CD8-positive, alpha-beta memory T cell (primary cell): ENCODE measurements around the gene DYNC2LI1. TPM values are rescaled to one million over a fixed set of nuclear protein-coding genes. Genes with fewer than 3 reads are reported as not detected.

Source experiments
- CTCF ChIA-PET: fragments of 350-600 bp; sonication (Branson Sonifier 250); formaldehyde crosslinking; loops from one replicate; lab custom pipeline; 2021; ENCODE audit warnings: antibody characterized with exemption; lab: Charles Lee
- POLR2A ChIA-PET: fragments of 350-600 bp; sonication (Branson Sonifier 250); formaldehyde crosslinking; loops from one replicate; lab custom pipeline; 2021; ENCODE audit warnings: antibody characterized with exemption; lab: Charles Lee
- DNase-seq, 5 donors: peaks; one replicate each; pipeline versions ENCODE4 v3.0.0 to v3.0.0-alpha.2; 2020 to 2022; ENCODE audit warnings: mixed read lengths in 1 of 5
- H3K27ac ChIP-seq: one replicate; pipeline ENCODE4 v1.7.0; 2013; ENCODE audit warnings: low read depth, mild to moderate bottlenecking, low read length, moderate library complexity
- H3K27me3 ChIP-seq: 2 replicates; pipeline ENCODE4 v1.7.0; 2013; ENCODE audit warnings: low read length, mild to moderate bottlenecking; ENCODE audit not compliant: insufficient read depth, poor library complexity, severe bottlenecking
- H3K36me3 ChIP-seq: 2 replicates; pipeline ENCODE4 v1.7.0; 2013; ENCODE audit warnings: mild to moderate bottlenecking, low read length, moderate library complexity; ENCODE audit not compliant: insufficient read depth
- H3K4me1 ChIP-seq: 2 replicates; pipeline ENCODE4 v1.7.0; 2013; ENCODE audit warnings: mild to moderate bottlenecking, low read length, moderate library complexity; ENCODE audit not compliant: insufficient read depth
- H3K4me3 ChIP-seq: 2 replicates; pipeline ENCODE4 v1.7.0; 2013; ENCODE audit warnings: mild to moderate bottlenecking, low read length
- H3K9me3 ChIP-seq: 2 replicates; pipeline ENCODE4 v1.7.0; 2013; ENCODE audit warnings: mild to moderate bottlenecking, low read length
- H3K27ac Mint-ChIP-seq, 8 donors: one replicate each; pipeline ENCODE4 v1.8.0; 2020 to 2021; ENCODE audit warnings: mixed read lengths in 8 of 8, mild to moderate bottlenecking in 6 of 8, inconsistent platforms in 3 of 8, moderate library complexity in 3 of 8
- H3K27me3 Mint-ChIP-seq, 2 donors: one replicate each; pipeline ENCODE4 v1.8.0; 2020 to 2021; ENCODE audit warnings: mixed read lengths in 2 of 2, mild to moderate bottlenecking in 1 of 2, moderate library complexity in 1 of 2
- H3K36me3 Mint-ChIP-seq, 3 donors: one replicate each; pipeline ENCODE4 v1.8.0; 2020 to 2021; ENCODE audit warnings: mixed read lengths in 3 of 3, inconsistent platforms in 1 of 3, mild to moderate bottlenecking in 1 of 3
- H3K4me1 Mint-ChIP-seq, 3 donors: one replicate each; pipeline ENCODE4 v1.8.0; 2020 to 2021; ENCODE audit warnings: mixed read lengths in 3 of 3, inconsistent platforms in 1 of 3, mild to moderate bottlenecking in 1 of 3
- H3K4me3 Mint-ChIP-seq, 7 donors: one replicate each; pipeline ENCODE4 v1.8.0; 2020 to 2021; ENCODE audit warnings: mixed read lengths in 7 of 7, mild to moderate bottlenecking in 6 of 7, moderate library complexity in 4 of 7, inconsistent platforms in 2 of 7
- H3K9me3 Mint-ChIP-seq, 5 donors: one replicate each; pipeline ENCODE4 v1.8.0; 2020 to 2022; ENCODE audit warnings: mixed read lengths in 5 of 5, mild to moderate bottlenecking in 3 of 5, moderate library complexity in 2 of 5, inconsistent platforms in 1 of 5
- polyA plus RNA-seq: library from polyadenylated mRNA; unstranded; fragments of 300-500 nt; fragmentation: Illumina TruSeq; gene quantifications from one replicate; pipeline ENCODE4 v1.2.3, GENCODE V29; 2021
- total RNA-seq, 2 experiments: library from RNA; stranded (reverse); gene quantifications; one replicate each; pipeline ENCODE4 v1.2.3, GENCODE V29; 2021

DYNC2LI1 gene
- total and polyA plus RNA-seq, 3 experiments from 2014 or later = 5.3 to 14.2 (median 12.7) TPM

- Histone ChIP-seq H3K27me3 (no peaks in the 10 kb centered on the region), H3K4me3 (no peak overlapping the region), H3K4me1 (no peaks in the 10 kb centered on the region), H3K9me3 (no peaks in the 10 kb centered on the region), H3K27ac (no peak overlapping the region), H3K36me3 (no peaks in the 10 kb centered on the region)
- H3K4me3 Mint-ChIP-seq = no peak overlapping the region
- H3K27me3 Mint-ChIP-seq = peaks cover 0 to 1% of the 10 kb centered on the region in 2 donors
- H3K36me3 Mint-ChIP-seq = peaks cover 3 to 15% (median 12%) of the 10 kb centered on the region in 3 donors
- no peak for DNase-seq
- POLR2A ChIA-PET = no interaction called here
- CTCF ChIA-PET = no interaction called here
- H3K9me3 Mint-ChIP-seq = no peaks in the 10 kb centered on the region
- H3K4me1 Mint-ChIP-seq = no peaks in the 10 kb centered on the region
- no peak overlapping the region for H3K27ac Mint-ChIP-seq
Observed at GRCh38 chr2:43806719-43807031, 32.8 kb downstream of the DYNC2LI1 start.

DNA sequence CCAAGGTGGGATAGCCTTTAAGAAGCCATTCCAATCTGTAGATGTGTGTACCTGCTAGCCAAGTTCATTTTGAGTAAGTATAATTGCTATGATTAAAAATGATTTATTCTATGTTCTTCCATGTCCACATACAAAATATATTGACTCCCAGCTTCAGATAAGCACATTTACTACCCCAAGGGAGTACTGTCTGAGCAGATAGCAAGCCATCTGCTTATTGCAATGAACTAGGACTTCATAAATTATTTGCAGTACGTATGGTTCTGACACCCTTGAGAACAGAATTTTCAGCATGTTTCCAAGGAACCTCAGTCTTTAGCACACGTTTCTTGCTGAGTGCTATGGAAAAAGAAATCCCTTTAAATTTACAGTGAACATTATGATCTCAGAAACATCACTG lies 36.6 kb downstream of the DYNC2LI1 start:
- Histone ChIP-seq H3K4me1 (no peaks in the 10 kb centered on the region), H3K9me3 (no peaks in the 10 kb centered on the region), H3K4me3 (no peak overlapping the region), H3K27ac (no peak overlapping the region), H3K36me3 (no peaks in the 10 kb centered on the region), H3K27me3 (no peaks in the 10 kb centered on the region)
- H3K9me3 Mint-ChIP-seq = no peaks in the 10 kb centered on the region
- H3K27ac Mint-ChIP-seq = no peak overlapping the region
- no peak for DNase-seq
- POLR2A ChIA-PET = no interaction called here
- CTCF ChIA-PET = no interaction called here
- no peaks in the 10 kb centered on the region for H3K4me1 Mint-ChIP-seq
- H3K4me3 Mint-ChIP-seq = no peak overlapping the region
- peaks cover 0 to 1% of the 10 kb centered on the region in 2 donors for H3K27me3 Mint-ChIP-seq
- H3K36me3 Mint-ChIP-seq = peaks cover 3 to 15% (median 5%) of the 10 kb centered on the region in 3 donors

- H3K4me1 ChIP-seq = no peaks in the 10 kb centered on the region
- no peaks in the 10 kb centered on the region for H3K9me3 ChIP-seq
- CTCF ChIA-PET = no interaction called here
- Mint-ChIP-seq H3K9me3 (no peaks in the 10 kb centered on the region), H3K27me3 (peaks cover 0 to 2% of the 10 kb centered on the region in 2 donors), H3K4me3 (no peak overlapping the region), H3K27ac (no peak overlapping the region), H3K36me3 (peaks cover 4 to 13% (median 4%) of the 10 kb centered on the region in 3 donors), H3K4me1 (no peaks in the 10 kb centered on the region)
- H3K27ac ChIP-seq = no peak overlapping the region
- no peaks in the 10 kb centered on the region for H3K36me3 ChIP-seq
- no peak for DNase-seq
- POLR2A ChIA-PET = no interaction called here
- no peaks in the 10 kb centered on the region for H3K27me3 ChIP-seq
- H3K4me3 ChIP-seq = no peak overlapping the region
Observed at GRCh38 chr2:43810888-43811287, 37.0 kb downstream of the DYNC2LI1 start.

- CTCF ChIA-PET = interaction anchor here (0.7 kb wide), 1 partner anchor 41 kb away, joined by 4 read pairs; no protein-coding TSS in a partner anchor
- POLR2A ChIA-PET = no interaction called here
- H3K9me3 Mint-ChIP-seq = no peaks in the 10 kb centered on the region
- Histone ChIP-seq H3K27ac (no peak overlapping the region), H3K4me3 (no peak overlapping the region), H3K36me3 (no peaks in the 10 kb centered on the region), H3K9me3 (no peaks in the 10 kb centered on the region), H3K4me1 (no peaks in the 10 kb centered on the region), H3K27me3 (no peaks in the 10 kb centered on the region)
- H3K27ac Mint-ChIP-seq = no peak overlapping the region
- no peak for DNase-seq
- H3K27me3 Mint-ChIP-seq = peaks cover 0 to 3% of the 10 kb centered on the region in 2 donors
- H3K4me1 Mint-ChIP-seq = no peaks in the 10 kb centered on the region
- peaks cover 4 to 9% (median 4%) of the 10 kb centered on the region in 3 donors for H3K36me3 Mint-ChIP-seq
- no peak overlapping the region for H3K4me3 Mint-ChIP-seq
Observed at GRCh38 chr2:43812006-43812405, 38.2 kb downstream of the DYNC2LI1 start.

DNA sequence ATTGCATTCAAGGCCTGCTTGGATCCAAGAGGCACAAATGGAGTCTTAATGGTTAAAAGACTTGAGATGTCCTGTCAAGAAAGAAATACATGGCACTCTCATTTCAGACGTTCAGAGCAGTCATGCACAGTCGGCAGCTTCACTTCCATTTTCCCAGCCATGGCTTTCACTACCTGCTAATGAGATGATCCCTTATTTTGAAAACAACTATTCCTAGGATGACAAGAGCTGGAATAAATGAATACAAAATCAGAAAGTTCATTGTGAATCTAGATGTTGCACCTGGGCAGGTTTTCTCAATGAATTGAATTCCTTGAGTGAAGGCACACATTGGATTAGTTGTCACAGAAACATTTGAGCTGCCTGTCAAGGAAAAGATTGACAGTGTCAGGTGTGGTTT lies 39.1 kb downstream of the DYNC2LI1 start:
- no peak overlapping the region for H3K4me3 Mint-ChIP-seq
- no peak for DNase-seq
- ChIA-PET CTCF (no interaction called here), POLR2A (no interaction called here)
- no peaks in the 10 kb centered on the region for H3K9me3 Mint-ChIP-seq
- no peaks in the 10 kb centered on the region for H3K27me3 ChIP-seq
- no peak overlapping the region for H3K27ac Mint-ChIP-seq
- H3K9me3 ChIP-seq = no peaks in the 10 kb centered on the region
- H3K4me1 Mint-ChIP-seq = no peaks in the 10 kb centered on the region
- no peaks in the 10 kb centered on the region for H3K36me3 ChIP-seq
- no peak overlapping the region for H3K4me3 ChIP-seq
- H3K27ac ChIP-seq = no peak overlapping the region
- H3K27me3 Mint-ChIP-seq = peaks cover 0 to 3% of the 10 kb centered on the region in 2 donors
- peaks cover 2 to 6% (median 4%) of the 10 kb centered on the region in 3 donors for H3K36me3 Mint-ChIP-seq
- no peaks in the 10 kb centered on the region for H3K4me1 ChIP-seq

DNA sequence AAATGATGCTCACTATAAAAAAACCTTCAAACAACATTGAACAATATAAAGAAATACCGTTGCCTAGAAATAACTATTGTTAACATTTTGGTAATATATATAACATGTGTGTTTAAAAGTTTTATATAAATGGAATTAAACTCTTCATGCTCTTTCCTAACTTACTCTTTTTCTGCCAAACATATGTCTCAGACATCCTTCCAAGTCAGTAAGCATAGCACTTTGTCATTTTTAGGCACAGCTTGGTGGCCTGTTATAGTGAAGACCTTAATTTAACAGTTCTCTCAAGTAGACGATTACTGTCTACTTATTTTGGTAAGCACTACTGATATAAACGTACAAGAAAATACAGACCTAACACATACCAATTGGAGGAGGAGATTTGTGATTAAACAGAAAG lies 40.9 kb downstream of the DYNC2LI1 start:
- Mint-ChIP-seq H3K9me3 (no peaks in the 10 kb centered on the region), H3K27me3 (peaks cover 0 to 4% of the 10 kb centered on the region in 2 donors), H3K27ac (no peak overlapping the region), H3K36me3 (peaks cover 2 to 6% (median 4%) of the 10 kb centered on the region in 3 donors), H3K4me3 (no peak overlapping the region), H3K4me1 (no peaks in the 10 kb centered on the region)
- H3K9me3 ChIP-seq = no peaks in the 10 kb centered on the region
- H3K27me3 ChIP-seq = no peaks in the 10 kb centered on the region
- DNase-seq = no peak
- no peak overlapping the region for H3K27ac ChIP-seq
- no peaks in the 10 kb centered on the region for H3K36me3 ChIP-seq
- no peak overlapping the region for H3K4me3 ChIP-seq
- POLR2A ChIA-PET = no interaction called here
- CTCF ChIA-PET = no interaction called here
- no peaks in the 10 kb centered on the region for H3K4me1 ChIP-seq

GRCh38 chr2:43818761-43819160 lies 44.9 kb downstream of the DYNC2LI1 start:
- no peaks in the 10 kb centered on the region for H3K4me1 Mint-ChIP-seq
- Histone ChIP-seq H3K4me1 (no peaks in the 10 kb centered on the region), H3K27ac (no peak overlapping the region), H3K27me3 (no peaks in the 10 kb centered on the region), H3K36me3 (no peaks in the 10 kb centered on the region), H3K9me3 (no peaks in the 10 kb centered on the region), H3K4me3 (no peak overlapping the region)
- no peak for DNase-seq
- H3K9me3 Mint-ChIP-seq = no peaks in the 10 kb centered on the region
- H3K4me3 Mint-ChIP-seq = no peak overlapping the region
- ChIA-PET CTCF (no interaction called here), POLR2A (no interaction called here)
- H3K27ac Mint-ChIP-seq = no peak overlapping the region
- peaks cover 11 to 21% of the 10 kb centered on the region in 2 donors for H3K27me3 Mint-ChIP-seq
- peaks cover 0 to 4% (median 0%) of the 10 kb centered on the region in 3 donors for H3K36me3 Mint-ChIP-seq

DNA sequence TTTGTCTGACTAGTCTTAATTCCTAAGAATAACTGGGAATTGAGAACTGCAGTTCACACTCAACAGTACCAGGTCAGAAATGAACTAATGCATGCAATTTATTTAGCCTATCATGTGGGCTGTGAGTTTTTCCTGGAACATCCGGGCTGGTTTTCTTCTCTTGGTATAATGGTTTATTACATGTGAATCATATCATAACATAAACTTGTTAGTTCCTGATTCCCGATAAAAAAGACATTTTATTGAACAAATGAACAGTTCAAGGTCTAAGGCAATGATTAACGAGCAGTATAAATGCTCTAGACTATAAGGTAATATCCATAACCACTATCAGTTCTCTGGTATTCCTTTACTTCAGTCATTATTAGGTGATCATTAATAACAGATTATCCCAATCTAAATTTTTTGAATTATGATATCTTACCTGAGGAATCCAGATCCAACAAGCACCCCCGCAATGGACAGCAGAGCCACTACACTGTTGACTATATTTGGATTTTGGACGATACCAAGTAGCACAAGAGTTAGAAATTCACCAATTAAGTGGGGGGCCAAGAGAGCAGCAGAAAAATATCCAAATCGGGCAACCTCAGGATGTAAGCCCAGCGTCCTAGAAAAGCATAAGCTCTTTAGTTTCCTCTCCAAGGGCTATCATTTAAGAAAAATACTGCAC lies 45.8 kb downstream of the DYNC2LI1 start:
- H3K9me3 ChIP-seq = no peaks in the 10 kb centered on the region
- no peak for DNase-seq
- ChIA-PET POLR2A (no interaction called here), CTCF (no interaction called here)
- no peaks in the 10 kb centered on the region for H3K4me1 Mint-ChIP-seq
- no peak overlapping the region for H3K4me3 ChIP-seq
- no peak overlapping the region for H3K4me3 Mint-ChIP-seq
- H3K4me1 ChIP-seq = no peaks in the 10 kb centered on the region
- H3K9me3 Mint-ChIP-seq = no peaks in the 10 kb centered on the region
- no peak overlapping the region for H3K27ac ChIP-seq
- peaks cover 19 to 29% of the 10 kb centered on the region in 2 donors for H3K27me3 Mint-ChIP-seq
- no peaks in the 10 kb centered on the region for H3K36me3 ChIP-seq
- no peak overlapping the region for H3K27ac Mint-ChIP-seq
- H3K36me3 Mint-ChIP-seq = peaks cover 0 to 4% (median 0%) of the 10 kb centered on the region in 3 donors
- no peaks in the 10 kb centered on the region for H3K27me3 ChIP-seq
